Fibroblast of skin of left biceps (primary cell): Measurements from ENCODE around the gene IDH3A.

Source experiments
- DNase-seq, 2 experiments: peaks; one replicate each; pipeline ENCODE4 v3.0.0-alpha.2; 2013; ENCODE audit warnings: low read depth in 2 of 2

The IDH3A gene

DNA sequence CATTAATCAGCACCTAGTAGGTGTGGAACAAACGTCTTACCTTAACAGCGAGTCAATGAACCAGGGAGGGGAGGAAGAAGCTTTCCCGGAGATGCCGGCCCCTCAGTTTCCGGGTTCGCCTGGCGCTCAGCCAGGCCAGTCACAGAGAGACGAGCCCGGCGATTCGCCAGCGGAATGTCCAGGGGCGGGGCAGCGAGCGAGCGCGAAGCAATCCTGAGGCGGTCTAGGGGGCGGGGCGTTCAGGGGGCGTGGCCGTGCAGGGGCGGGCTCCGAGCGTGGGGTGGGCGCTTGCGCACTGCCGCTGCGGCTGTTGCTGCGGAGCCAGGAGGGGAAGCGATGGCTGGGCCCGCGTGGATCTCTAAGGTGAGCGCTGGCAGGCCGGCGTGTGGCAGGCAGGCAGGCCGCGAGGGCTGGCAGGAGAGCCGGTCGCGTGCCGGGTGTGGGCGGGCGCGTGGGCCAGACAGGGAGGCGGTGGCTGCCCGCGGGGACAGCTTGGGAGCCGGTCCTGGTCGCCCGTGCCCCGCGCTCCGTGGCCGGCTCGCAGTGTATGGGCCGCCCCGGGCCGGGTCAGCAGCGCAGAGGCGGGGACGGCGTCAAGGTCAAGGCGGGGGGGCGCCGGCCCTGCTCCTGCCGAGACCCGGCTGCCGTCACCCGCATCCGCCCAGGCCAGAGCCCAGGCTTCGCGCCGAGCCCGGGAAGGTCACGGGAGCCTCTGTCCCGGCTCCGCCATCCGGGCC, at the start of gene IDH3A:
Gene IDH3A, plus strand, starts transcription at position 295 of the 737 bp plus-strand sequence. Its CDS starts 42 bp downstream, at position 337.
- DNase-seq = peak; percentile 90 to 92

DNA sequence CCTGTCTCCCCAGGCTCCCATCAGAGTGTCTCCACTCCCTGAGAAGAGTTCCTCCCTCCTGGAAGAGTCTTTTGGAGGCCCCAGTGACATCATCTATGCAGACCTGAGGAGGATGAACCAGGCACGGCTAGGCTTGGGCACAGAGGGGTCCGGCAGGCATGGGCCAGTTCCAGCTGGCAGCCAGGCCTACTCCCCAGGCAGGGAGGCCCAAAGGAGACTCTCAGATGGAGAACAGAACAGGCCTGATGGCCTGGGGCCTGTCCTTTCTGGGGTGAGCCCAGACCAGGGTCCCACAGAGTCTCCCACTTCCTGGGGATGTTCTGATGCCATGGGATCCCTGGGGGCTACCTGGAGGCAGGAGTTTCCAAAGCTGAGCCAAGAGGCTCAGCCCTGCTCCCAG, 48.3 kb upstream of the IDH3A start:
- DNase-seq = no peak

DNA sequence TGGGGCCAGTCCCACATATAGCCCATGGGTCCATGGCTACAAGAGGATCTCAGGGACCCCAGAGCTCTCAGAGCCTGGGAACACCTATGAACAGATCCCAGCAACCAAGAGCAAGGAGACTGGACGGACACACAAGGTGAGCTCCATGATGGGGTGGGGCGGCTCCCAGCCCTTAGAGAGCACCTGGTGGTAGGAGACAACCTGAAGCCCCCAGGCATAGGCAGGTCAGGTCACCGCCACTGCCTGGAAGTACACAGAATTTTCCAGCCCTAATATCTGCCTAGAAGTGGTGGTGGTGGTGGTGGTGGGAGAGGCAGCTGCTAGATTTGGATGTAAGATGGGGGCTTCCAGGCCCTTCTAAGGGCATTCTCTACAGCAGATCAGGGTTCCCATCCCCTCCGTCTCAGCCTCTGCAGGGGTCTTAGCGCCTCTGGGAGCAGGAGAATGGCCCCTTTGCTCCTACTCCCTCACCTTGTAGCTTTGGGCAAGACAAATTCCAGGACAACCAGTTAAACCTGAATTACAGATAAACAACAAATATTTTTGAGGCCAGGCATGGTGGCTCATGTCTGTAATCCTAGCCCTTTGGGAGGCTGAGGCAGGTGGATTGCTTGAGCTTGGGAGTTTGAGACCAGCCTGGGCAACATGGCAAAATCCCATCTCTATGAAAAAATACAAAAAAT, 47.6 kb upstream of the IDH3A start:
- no peak for DNase-seq

DNA sequence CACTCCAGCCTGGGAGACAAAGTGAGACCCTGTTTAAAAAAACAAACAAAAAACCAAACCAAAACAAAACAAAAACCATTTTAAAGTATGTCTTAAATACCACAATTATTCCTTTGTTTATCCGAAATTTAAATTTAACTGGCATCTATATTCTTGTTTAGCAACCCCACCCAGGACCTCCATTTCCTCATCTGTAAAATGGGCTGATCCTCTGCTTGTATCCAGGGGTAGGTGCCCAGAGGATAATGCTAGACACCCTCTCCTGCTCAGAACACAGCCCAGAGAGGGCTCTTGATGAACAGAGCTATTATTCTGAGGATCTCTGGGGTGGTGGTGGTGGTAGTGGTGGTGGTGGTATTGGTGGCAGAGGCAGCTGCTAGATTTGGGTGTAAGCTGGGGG, 47.0 kb upstream of the IDH3A start:
- DNase-seq = no peak

DNA sequence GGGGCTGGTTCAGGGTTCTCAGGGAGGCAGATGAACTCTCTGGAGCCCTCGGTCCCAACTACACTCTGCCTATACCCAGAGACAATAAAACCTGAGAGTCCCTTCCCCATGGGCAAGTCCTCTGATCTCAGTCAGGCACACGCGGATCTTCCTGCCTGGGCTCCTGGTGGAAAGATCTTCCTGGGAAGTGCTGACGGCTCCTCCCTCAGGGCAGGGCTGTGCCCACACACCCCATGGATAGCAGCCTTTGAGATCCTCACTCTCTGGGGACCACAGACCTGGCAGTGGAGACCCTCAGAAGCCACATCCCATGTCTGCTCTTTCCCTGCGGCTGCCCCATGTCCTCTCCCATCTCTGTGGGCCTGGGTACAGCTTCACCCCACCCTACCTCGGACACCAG, 46.4 kb upstream of the IDH3A start:
- DNase-seq = no peak

DNA sequence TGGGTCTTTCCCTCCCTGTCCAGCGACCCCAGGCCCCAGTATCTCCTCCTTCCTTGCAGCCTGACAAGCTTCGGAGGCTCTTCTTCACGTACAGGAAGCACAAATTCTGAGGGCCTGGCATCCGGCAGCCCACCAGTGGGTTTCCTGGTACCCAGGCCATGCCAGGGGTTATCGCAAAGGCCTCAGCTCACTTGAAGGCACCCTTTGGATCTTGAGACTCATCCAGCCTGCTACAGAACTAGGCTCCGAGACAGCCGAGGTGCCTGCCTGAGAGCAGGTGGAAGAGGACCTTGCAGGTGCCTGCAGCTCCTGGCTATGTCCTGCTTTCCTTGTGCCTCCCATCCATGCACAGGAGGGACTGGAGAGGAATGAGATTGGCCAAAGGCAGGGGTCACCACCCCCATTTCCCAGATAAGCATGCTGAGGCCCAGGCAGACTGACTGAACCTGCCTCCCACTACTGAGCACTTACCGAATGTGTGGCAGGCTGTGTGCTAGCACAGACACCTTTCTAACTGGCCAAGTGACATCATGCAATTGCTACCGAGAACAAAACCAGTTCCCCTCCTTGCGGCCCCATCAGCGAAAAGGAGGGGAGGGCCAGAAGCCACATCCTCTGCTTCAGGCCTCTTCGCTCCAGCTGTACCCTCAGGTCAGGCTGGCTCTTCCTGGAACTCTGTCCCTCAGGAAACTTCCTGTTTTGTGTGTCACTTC, 45.6 kb upstream of the IDH3A start:
- no peak for DNase-seq

DNA sequence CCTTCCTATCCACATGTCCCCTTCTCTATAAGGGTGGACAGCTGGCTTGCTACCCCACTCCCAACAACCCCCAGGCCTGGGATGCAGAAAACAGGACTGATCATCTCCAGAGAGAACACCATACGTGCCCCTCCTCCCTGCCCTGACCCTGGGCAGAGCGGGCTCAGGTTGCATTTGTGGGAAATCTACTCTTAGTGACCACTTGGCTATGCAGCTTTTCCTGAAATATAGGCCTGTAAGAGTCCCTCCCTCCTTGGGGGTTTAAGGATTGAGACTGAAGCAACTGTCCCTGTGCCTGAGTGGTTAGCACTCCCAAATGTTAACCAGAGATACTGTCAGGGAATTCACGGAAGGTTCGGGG, 45.1 kb upstream of the IDH3A start:
- DNase-seq = no peak

DNA sequence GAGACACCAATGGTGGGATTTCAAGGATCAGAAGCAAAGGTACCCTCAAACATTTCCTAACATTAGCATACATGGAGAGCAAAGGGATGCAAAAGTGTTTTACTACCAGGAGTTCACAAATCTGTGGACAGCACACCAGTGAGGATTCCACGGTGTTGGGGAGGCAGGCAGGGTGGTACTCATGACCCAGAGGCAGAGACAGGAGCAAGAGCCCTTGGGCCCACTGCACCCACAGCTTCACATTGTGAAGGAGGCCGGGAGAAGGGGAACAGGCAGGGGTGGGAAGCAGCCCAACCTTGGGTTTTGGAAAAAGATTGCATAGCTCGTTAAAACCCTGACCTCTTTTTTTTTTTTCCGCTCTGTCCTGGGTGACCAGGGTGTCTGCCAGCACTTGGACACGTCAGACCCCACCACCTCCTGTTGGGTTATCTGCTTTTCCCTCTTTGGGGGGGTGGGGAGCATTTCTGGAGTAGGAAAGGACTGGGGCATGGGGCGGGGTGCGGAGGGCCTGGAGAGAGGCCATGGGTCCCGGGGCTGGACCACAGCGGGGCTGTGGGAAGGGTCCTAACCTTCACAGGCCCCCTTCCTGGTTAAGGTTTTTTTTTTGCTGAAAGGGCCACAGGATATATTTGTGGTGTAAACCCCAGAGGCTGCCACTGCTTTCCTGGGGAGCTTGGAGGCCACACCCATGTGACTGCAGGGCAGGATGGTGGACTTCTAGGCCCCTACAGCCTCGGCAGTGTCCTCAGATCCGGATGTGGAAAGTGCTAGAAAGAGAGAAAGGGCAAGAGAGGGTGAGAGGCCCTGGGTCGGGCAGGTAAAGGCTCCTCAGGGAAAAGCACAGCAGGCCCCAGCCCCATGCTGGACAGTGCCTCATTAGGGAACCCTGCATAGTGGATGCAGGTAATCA, 44.3 kb upstream of the IDH3A start:
- DNase-seq = no peak

DNA sequence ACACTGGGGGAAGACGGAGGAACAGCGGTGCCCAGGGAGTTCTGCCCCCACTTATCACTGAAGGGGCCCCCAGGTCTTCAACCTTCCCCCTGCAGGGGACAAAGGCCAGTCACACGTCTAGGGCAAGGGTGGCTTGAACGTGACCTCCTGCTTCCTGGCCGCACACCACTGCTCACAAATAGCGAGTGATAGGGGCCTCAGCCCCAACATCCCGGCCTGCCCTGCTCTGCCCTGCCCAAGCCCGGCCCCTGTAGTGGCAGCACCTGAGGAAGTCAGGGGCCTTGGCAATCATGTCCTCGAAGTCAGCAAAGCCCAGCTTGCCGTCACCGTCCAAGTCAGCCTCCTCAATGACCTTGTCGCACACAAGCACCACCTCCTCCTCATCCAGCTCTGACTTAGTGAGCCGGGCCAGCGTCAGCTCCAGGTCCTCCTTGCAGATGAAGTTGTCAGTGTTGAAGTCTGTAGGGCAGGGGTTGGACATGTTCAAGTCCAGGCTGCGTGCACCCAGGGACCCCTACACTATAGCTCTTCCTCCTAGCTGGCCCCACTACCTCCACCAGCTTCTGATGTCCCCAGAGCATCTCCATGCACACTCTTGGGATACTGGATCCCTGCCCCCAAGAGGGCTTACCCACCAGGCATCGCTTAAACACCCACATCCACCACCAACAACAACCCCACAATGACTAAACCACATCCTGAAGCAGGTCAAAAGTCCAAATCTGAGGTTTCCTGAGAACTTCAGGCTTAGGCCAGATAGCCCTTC, 43.5 kb upstream of the IDH3A start:
- DNase-seq = no peak

DNA sequence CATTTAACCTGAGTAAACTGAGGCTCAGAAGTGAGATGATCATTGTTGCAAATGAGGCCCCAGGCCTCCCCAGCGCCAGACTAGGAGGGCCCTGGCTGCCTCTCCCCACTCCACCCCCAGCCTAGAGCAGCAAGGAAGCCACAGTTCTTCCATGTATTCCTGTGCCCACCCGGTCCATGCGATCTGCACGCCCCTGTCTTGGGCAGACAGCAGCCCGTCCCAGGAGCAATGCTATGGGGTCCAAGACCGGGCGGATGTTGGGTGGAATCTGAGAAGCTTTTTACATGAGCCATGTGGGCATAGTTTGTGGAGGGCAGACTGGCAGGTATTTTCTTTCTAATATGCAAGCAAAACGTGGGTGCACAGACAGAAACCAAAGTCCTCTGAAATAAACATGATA, 41.7 kb upstream of the IDH3A start:
- DNase-seq = no peak

DNA sequence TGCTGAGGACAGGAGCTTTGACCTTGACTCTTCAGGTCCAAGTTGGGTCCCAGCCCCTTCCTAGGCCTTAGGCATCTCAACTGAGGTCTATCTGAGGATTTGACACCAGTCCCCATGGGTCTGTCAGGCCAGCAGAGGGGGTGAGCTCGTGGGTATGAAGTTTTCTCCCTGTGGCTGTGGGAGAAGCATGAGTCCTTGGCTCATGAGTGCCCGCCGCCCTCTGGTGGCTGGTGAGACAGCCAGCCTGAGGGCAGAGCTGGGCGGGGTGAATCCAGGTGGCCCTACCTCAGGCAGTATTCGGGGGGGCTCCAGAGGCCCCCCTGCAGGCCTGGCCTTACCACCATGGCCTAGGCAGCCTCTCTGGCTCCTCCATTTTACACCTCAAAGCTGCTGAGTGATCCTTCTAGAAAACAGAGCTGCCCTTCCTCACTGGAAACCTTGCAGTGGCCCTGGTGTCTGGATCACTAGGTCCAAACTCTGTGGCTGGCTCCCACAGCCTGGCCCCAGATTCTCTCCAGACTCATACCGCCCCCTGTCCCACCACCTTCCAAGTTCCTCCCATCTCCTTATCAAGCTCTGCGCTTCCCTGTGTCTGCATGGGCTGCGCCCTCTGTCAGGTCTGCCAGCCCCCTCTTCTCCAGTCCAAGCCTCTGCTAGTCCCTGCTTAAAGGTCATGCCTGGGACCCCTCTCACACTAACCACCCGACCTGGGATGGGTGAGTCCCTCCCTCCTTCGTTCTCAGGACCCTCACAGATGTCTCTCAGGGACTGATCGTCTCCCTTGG, 40.7 kb upstream of the IDH3A start:
- DNase-seq = peak; percentile 43 to 55

DNA sequence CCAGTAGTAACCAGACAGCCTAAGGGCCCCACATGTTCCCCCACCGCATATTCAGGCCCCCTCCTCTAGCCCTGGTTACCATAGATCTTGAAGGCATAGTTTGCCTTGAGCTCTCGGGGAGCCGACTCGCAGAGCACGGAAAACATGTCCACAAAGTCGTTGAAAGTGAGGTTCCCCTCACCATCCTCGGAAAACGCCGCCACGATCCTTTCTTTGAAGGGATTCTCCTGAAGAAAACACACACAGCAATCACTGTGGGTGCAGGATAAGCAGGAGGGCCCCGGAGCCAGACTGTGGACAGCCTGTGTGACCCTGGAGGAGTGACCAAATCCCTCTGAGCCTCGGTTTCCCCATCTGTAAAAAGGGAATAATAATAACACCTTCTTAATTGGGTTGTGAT, 40.0 kb upstream of the IDH3A start:
- no peak for DNase-seq

DNA sequence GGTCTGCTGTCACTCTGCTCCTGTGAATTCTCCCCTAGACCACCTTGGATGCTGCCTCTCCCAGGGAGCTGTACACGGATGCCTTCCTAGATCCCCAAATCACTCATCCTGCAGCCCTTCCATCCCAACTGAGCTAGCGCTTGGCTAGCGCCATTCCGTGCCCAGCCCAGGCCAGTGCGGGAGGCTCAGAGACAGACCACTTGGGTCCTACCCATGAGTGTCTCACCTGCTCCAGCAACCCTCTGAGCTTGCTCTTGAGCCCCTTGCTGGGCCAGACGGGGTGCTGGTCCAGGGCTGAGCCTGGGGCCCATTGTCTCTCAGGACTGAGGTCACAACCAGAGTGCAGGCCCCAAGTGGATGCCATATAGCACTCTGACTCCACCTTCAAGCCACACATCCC, 39.1 kb upstream of the IDH3A start:
- no peak for DNase-seq

DNA sequence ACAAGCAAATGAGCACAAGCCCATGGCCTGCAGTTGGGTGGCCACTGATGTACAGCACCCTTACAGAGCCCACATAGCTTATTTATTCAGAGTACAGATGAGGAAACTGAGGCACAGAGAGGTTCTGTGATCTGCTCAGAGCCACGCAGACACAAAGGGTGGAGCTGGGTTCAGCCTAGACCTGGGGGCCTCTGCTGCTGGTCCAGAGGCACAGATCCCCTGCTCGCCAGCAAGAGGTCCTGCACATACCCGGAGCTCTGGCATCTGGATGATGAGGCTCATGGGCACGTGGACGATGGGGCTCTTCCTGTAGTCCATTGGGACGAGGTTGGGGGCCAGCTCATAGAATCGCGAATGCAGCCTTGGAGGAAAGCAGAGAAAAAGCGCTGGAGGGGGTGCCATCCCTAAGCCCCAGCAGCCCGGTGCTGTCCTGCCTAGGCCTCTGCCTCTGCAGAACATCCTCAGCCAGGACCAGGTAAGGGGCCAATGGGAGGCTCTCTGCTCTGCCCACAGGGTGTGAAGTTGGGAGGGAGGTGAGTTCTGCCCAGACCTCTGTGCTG, 38.2 kb upstream of the IDH3A start:
- DNase-seq = no peak

DNA sequence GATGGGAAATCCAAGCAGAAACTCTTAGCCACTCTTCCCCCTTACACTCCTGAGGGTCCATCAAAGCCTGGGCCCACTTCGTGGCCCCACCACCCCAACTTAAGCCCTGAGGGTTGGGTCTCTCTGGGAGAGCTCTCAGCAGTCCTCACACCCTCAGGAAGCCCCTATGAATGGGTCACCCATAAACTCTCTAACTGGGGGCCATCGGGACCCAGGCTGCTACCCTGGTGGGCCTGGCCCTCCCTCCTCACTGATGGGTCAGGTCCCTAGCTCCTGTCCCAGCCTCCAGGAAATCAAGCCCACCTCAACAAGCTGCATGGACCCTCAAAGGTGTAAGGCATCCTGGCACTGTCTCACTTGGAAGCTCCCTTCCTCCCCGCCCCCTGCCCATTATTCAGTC, 37.4 kb upstream of the IDH3A start:
- DNase-seq = no peak

DNA sequence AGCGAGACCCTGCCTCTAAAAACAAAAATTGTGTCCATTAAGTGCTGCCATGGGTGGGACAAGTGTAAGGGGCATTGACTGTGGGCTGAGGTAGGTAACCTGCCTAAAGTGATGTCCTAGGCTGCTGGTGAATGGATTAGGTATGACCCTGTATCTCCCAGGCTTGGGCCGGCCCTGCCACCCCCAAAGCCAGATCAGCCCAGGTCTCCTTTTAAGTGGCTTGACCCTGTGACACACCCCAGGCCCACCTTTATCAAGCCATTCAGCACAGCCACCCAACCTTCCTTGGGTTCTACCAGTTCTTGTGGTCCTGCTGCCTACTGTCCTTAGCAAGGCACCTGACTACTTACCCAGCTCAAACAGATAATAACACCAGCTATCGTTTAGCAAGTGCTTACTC, 36.6 kb upstream of the IDH3A start:
- no peak for DNase-seq

DNA sequence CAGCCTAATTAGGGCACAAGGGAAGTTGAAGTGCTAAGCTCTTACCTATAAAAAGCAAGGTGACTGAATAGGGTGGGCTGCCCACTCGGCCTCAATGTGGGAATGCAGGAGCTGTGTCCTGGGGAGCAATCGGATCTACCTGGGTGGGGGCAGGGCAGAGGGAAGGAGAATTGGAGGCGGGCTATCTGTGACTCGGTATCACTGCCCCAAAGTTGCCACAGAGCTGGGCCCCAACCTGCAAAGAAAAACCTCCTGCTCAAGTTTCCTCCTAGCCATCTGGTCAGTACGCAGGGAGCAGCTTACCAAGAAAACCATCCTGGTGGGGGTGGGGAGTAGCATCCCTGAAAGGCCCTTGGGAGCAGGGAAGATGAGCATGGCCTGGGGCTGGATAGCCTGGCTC, 28.6 kb upstream of the IDH3A start:
- no peak for DNase-seq

DNA sequence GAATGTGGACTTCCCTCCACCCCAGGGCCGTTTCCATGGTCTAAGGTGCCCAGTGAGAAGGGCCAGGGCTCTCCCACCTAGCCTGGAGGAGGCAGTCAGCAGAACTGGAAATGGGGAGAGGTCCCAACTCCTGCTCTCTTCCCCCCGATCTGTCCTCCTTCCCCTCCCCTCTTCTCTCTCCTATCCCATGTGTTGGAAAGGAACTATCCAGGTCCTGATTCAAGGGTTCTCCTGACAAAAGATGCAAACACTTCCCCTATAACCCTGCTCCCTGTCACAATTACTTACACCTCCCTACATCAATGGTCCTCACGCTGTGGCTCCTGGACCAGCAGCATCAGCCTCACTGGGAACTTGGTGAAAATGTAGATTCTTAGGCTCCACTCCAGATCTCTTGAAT, 23.9 kb upstream of the IDH3A start:
- DNase-seq = no peak

DNA sequence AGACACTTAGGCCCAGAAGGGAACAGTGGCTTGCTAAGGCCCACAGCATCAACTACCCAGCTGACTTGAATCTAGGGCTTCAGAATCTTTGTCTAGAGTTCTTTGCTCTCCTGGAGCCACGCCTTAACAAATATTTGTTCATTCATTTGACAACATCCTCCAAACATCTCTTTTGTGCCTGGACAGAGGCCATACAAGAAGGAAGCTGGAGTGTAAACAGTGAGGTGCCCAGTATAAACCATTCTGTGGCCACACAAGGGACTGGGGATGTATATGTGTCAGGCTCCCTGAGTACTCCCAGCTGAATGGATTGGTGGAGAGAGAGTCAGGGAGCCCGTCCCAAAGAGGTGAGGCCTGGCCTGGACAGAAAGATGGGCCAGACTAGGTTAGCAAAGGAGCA, 21.3 kb upstream of the IDH3A start:
- DNase-seq = no peak

DNA sequence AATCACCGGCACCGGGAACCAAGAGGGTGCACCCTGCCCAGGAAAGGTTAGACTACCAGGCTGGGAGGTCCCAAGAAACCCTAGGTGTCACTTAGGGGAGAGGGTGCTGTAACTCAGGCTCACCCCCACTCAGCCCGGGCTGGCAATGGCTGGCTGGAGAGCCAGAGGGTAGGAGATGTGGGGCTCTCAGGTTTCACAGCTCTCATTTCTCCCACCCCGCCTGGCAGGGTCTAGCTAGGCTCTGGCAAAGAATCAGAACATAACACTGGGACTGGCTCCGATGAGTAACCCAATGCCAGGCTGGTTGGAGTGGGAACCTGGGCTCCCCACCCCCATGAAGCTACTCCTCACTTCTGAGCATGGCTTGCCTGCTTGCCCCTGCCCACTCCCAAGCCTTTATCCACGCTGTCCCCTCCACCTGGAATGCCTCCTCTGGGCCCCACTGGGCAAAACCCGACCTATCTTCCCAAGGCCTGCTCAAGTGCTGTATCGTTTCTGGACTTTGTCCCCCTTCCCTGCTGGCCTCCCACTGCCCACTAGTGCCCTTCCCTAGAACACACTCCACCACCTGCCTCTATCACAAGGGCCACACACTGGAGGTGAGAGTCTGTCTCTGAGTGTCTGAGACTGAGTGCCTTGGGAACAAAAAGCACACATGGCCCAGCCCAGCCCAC, 19.9 kb upstream of the IDH3A start:
- DNase-seq = no peak
